ENCODE measurements around the gene ASTN1.

Gene ASTN1

DNA sequence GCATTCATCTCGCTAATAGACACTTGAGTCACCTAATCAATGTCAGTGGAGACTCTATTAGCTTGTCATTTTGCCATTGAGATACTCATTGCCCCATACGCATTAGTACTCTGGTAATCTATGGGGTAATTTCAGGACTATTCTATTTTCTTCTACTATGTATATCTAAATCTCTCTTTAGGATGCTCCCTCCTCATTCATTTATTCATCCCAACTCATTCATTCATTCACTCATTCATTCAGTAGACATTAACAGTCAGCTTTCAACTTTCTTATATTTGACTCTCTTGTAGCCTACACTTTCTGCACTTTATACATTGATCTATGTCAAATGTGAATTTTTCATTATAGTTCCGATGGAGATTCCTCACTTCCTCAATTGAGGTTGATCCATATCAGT, 170.9 kb downstream of the ASTN1 start:
- DNase-seq (ENCODE audit: low spot score): no peak

- peak; percentile 54 for DNase-seq (ENCODE audit: low spot score)
These were observed 174.8 kb downstream of the ASTN1 start for GRCh38 chr1:176989754-176990153.

DNA sequence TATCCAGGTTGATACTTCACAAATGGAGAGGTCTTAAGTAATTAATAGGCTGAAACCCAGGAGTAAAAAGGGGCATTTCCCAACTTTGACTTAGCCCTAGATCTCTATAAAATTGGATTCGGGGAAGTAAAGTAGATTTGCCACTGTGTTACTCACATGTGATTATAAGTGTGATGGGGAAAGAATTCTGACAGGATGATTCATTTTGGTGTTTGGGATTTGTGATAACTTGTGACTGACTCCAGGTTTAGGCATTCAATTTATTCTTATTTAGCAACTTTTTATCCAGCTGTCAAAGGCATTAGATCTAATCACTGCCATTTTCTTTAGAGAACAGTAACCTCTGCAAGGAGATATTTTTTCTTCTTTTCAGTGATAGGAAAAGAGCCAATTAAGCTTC, 175.5 kb downstream of the ASTN1 start:
- DNase-seq (ENCODE audit: low spot score): no peak

GRCh38 chr1:176987016-176987415, 177.5 kb downstream of the ASTN1 start:
- no peak for DNase-seq (ENCODE audit: low spot score)

GRCh38 chr1:176983731-176984130, 180.8 kb downstream of the ASTN1 start:
- no peak for DNase-seq (ENCODE audit: low spot score)

- DNase-seq (ENCODE audit: low spot score): no peak
These were observed 187.7 kb downstream of the ASTN1 start for GRCh38 chr1:176976771-176977170.

DNA sequence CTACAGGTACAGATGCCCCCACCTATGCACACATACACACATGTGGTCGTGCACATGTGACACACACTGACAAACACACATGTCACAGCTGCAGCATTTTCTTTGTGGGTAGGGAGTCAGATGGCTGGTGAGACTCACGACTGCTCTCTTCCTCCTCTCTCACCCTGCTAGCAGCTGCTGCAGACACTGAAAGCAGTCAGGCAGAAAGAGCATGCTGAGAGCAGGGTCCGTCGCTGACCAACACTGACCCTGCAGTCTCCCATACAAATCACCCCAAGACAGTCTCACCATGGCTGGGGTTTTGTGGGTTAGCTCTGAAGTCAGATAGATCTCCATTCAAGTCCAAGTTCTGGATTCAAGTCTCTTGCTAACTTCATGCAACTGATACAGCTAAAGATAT, 188.3 kb downstream of the ASTN1 start:
- DNase-seq (ENCODE audit: low spot score): no peak

DNA sequence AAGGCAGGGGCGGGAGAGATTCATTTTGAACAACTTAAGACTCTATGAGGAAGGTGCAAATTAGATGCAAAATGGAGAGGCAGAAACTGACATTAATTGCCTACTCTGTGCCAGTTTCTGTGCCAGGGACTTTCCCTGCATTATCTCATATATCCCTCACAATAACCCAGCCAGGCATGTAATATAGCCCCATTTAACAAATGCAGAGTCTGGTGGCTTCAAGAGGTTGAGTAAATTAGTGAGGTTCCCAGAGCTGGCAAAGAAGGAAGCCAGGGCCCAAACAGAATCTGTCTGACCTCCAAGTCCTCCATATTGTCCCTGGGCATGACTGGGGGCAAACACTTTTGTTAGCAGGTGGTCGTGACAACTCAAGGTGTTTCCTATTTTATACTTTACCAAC, 199.8 kb downstream of the ASTN1 start:
- DNase-seq (ENCODE audit: low spot score): no peak

- no peak for DNase-seq (ENCODE audit: low spot score)
These were observed 201.3 kb downstream of the ASTN1 start for GRCh38 chr1:176963181-176963580.

GRCh38 chr1:176961678-176962077, 202.8 kb downstream of the ASTN1 start:
- DNase-seq (ENCODE audit: low spot score): no peak

DNA sequence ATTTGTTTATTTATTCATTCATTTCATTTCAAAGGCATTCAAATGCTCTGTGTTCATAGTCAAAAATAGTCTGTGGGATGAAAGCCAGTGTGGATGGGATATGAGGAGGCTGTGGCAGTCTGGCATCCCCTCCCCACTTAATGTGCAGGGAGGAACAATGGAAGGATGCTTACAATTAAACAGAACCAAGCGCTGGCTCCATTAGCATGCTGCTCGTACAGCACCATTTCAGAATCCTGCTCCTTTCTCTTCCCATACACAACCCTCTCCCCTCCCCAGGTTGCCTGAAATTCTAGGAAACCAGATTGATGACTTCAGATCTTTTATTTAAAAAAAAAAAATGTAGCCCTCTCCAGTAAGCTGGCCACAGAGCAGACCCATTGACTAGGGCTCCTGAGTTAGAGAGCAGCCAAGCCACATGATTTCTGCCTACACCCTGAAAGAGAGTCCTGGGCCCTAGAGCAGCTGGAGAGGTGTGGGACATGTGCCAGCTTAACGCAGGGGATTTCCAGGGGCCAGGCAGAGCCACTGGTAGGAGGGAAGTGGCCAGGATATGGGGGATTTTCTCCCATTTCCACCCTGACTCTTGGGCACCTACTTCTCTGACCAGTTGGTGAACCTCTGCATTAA, 205.2 kb downstream of the ASTN1 start:
- DNase-seq (ENCODE audit: low spot score): no peak

DNA sequence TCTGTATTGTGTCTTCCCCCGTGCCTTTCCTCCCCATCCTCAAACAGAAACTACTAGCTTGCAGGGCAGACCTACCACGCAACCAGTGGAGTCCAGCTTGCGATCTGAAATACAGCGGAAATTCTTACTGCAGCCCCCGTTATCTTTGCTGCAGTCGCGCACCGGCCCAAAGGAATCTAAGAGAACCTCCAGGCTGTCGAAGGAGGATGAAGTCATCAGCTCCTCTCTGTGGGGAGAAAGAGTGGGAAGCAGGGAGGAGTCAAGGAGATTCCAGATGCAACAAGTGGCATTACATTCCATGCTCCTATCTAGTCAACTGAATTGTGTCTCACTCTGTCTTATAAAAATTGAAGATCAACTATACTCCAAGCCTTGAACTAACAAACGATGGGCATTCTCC, 206.9 kb downstream of the ASTN1 start:
- DNase-seq (ENCODE audit: low spot score): no peak

DNA sequence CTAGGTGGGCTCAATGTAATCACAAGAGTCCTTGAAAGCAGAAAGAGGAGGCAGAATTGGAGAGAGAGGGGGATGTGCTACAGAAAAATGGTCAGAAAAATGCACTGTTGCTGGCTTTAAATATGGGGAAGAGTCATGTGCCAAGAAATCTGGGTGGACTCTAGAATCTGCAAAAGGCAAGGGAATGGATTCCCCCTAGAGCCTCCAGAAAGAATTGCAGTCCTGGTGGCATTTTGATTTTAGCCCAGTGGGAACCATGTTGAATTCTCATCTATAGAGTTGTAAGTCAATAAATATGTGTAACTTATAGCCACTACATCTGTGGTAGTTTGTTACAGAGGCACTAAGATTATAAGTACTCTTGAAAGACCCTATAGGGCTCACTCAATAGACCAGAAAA, 210.3 kb downstream of the ASTN1 start:
- DNase-seq (ENCODE audit: low spot score): no peak

DNA sequence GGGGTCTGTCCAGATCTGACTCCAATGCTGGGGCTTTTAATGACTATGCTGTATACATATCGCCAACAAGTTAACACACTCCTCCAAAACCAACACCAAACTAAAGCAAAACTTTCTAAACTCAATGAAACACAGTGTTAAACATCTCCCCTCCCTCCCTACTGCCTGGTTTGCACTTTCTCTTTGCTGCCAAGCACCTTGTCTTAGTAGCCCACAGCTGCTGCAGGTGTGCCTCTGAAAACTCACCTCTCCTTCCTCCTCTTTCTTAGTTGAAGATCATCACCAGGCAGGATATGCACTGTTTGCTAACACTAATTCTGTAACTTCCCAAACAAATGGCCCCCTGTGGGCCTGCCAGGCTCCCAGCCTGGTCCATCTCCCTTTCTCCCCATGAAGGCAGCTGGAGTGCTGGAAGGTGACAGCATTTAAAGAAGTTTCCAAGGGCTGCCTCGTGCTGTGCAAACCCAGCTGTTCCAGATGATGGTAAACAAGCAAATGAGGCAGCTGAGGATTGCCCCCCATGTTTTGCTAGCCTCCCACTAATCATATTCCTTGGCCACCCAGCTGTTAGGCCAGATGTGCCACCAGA, 213.7 kb downstream of the ASTN1 start:
- DNase-seq (ENCODE audit: low spot score): no peak

GRCh38 chr1:176949033-176949662, 215.4 kb downstream of the ASTN1 start:
- no peak for DNase-seq (ENCODE audit: low spot score)

GRCh38 chr1:176944606-176945005, 219.9 kb downstream of the ASTN1 start:
- DNase-seq (ENCODE audit: low spot score): no peak

GRCh38 chr1:176943783-176944182, 220.7 kb downstream of the ASTN1 start:
- no peak for DNase-seq (ENCODE audit: low spot score)

GRCh38 chr1:176942346-176942745, 222.2 kb downstream of the ASTN1 start:
- DNase-seq (ENCODE audit: low spot score): no peak

GRCh38 chr1:176939993-176940392, 224.5 kb downstream of the ASTN1 start:
- DNase-seq (ENCODE audit: low spot score): no peak

DNA sequence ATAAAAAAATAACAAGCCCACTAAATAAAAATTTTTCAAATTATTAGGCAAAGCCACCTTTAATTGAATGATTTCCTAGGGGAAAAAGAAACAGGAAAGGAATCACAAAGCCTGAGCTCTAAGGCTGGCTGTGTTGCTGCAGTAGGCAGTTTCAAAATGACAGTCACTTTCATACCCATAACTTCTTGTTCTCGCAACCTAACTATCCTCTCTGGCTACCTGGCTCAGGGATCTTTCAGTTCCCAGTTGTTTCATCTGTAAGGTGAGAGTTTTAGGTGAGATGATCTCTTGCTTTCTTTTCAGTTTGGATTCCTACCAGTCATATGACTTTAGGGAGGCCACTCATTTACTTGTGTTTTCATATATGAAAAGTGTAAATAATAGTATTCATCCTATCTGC, 226.1 kb downstream of the ASTN1 start:
- DNase-seq (ENCODE audit: low spot score): no peak

- no peak for DNase-seq (ENCODE audit: low spot score)
These were observed 230.1 kb downstream of the ASTN1 start for GRCh38 chr1:176934370-176934769.

GRCh38 chr1:176932114-176933104, 232.1 kb downstream of the ASTN1 start:
- DNase-seq (ENCODE audit: low spot score): no peak

DNA sequence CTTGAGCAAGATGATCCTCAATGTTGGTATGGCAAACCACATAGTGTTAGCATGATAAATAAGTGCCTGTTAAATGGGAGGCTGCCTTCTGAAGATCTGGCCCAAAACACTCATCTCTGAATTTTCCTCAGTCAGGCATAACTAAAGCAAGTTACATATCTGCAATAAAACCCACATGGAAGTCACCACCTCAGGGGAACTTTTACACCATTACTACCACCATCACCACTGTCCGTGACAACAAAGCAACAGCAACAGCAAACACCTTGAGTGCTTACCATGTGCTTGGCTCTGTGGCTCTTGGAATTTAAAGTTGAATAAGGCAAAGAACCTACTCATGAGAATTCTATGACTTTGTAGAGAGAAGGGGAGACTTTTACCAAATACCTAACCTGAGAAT, 233.0 kb downstream of the ASTN1 start:
- no peak for DNase-seq (ENCODE audit: low spot score)

Data from pons (tissue), 1 donor.